Lung (tissue), 12 donors: ENCODE measurements around the gene NADK2. TPM values are rescaled to one million over a fixed set of nuclear protein-coding genes. Genes with fewer than 3 reads are reported as not detected.
A peak's percentile ranks its signal among the peaks of the same experiment; 100 is the strongest.

Experiments used
- ATAC-seq: fragments of 200-7000 bp; cut with Tn5 transposase; one replicate; pipeline ENCODE4 v1.9.1; 2020; ENCODE audit warnings: moderate number of reproducible peaks; ENCODE audit not compliant: insufficient read depth, low FRiP score
- DNase-seq, 3 donors: peaks; one replicate each; pipeline ENCODE4 v3.0.0-alpha.2; 2013 to 2017
- H3K27ac ChIP-seq, 2 donors: one replicate each; pipeline ENCODE4 v1.5.1; 2013; ENCODE audit warnings: mild to moderate bottlenecking in 2 of 2, moderate library complexity in 2 of 2, control low read depth in 1 of 2, inconsistent platforms in 1 of 2, low read depth in 1 of 2, low read length in 1 of 2
- H3K27me3 ChIP-seq, 3 donors: one replicate each; pipeline ENCODE4 v1.5.1; 2013; ENCODE audit warnings: low read length in 2 of 3; ENCODE audit not compliant: control insufficient read depth in 3 of 3, insufficient read depth in 3 of 3
- H3K36me3 ChIP-seq, 4 donors: one replicate each; pipeline ENCODE4 v1.5.1; 2013; ENCODE audit warnings: low read length in 4 of 4, mild to moderate bottlenecking in 1 of 4, moderate library complexity in 1 of 4; ENCODE audit not compliant: control insufficient read depth in 4 of 4, insufficient read depth in 4 of 4
- H3K4me1 ChIP-seq, 5 donors: one replicate each; pipeline ENCODE4 v1.5.1; 2013; ENCODE audit warnings: low read length in 5 of 5, mild to moderate bottlenecking in 2 of 5, moderate library complexity in 1 of 5; ENCODE audit not compliant: control insufficient read depth in 5 of 5, insufficient read depth in 5 of 5
- H3K4me3 ChIP-seq: one replicate; pipeline ENCODE4 v1.5.1; 2013; ENCODE audit warnings: mild to moderate bottlenecking, control low read depth, moderate library complexity
- H3K9ac ChIP-seq, 2 donors: one replicate each; pipeline ENCODE4 v1.5.1; 2013; ENCODE audit warnings: low read length in 2 of 2, control low read depth in 1 of 2; ENCODE audit not compliant: insufficient read depth in 1 of 2
- H3K9me3 ChIP-seq, 4 donors: one replicate each; pipeline ENCODE4 v1.5.1; 2013; ENCODE audit warnings: low read length in 3 of 4, mild to moderate bottlenecking in 1 of 4, moderate library complexity in 1 of 4; ENCODE audit not compliant: control insufficient read depth in 4 of 4, insufficient read depth in 3 of 4
- WGBS, 2 donors: extraction: QIAGEN DNeasy Blood & Tissue Kit; methylation state at CpG; one replicate each; pipeline ENCODE4 v1.1.7; 2013; 5-methylcytosine and 5-hydroxymethylcytosine counted together
- polyA plus RNA-seq, 2 donors: library from polyadenylated mRNA; stranded (reverse); fragments of 200-250 nt; gene quantifications; one replicate each; pipeline ENCODE4 v1.2.1, GENCODE V29; 2013
- total RNA-seq, 2 donors: library from RNA; depleted of rRNA in 1 of 2; stranded (reverse); fragments of >200 nt in 1 of 2; gene quantifications; one replicate each; pipeline ENCODE4 v1.2.1, GENCODE V29; 2014 to 2021
- TF ChIP-seq, protein P1 (sequence below): IDR thresholded peaks from 2 replicates; pipeline ENCODE4 v1.5.1; 2012; ENCODE audit warnings: mild to moderate bottlenecking; ENCODE audit errors: control extremely low read depth, extremely low read depth
- donor health status: control.
- donor health status: control.
- donor health status: Bipolar disorder and iron deficiency.
- donor health status: healthy.
- donor health status: DM: yes; HTN: yes; CAD: no.

Gene NADK2
- total and polyA plus RNA-seq, 4 donors, result 8.4 to 37.9 (median 16.2) TPM

DNA sequence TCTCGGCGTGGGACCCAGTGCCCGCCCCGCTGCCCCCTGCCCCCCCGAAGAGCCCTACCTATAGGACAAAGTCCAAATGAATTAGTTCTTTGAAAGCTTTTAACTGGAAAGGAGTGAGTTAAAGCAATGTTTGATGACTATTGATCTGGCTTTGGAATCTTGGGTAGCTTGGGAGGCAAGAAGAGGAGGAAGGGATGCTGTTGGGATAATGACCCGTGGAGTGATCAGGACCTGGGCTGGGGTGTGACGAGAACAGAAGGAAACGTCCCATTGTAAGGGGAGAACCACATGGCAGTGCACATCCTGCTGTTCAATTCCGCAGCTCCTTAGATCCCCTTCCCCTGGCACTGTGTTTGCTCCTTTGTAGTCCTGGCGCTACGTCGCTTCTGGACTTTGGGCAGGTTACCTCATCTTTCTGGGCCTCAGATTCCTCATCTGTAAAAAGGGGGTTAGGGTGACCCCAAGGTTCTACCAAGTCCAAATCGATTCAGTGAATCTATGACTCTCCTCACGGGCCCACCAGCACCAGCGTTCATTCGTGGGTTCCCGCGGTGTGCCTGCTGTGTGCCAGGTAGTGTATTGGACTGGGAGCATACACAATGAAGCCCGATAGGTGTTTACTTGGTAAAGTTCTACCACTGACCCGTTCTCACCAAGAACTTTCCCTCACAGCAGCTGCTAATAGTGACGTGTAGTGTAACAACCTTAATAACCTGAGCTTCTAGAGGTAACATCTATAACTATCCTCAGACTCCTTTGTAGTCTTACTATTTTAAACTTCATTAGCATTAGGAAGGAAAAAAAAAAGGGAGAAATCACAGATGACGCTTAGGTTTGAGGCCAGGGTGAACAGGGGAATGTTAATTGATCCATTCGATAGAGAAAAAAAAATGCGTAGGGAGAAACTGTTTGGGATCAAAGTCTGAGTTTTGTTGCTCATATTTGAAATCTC lies 1.1 kb upstream of the NADK2 start:
- peak overlapping the region; percentile 71 to 73 for H3K9ac ChIP-seq
- DNase-seq (peak; percentile 19 to 49 (median 20)), ATAC-seq (no peak)
- 62 to 68% methylated on average over 24 of the region's 24 CpGs for WGBS, 2 donors
- H3K9me3 ChIP-seq, result no peaks in the 10 kb centered on the region
- TF ChIP-seq, protein P1, sequence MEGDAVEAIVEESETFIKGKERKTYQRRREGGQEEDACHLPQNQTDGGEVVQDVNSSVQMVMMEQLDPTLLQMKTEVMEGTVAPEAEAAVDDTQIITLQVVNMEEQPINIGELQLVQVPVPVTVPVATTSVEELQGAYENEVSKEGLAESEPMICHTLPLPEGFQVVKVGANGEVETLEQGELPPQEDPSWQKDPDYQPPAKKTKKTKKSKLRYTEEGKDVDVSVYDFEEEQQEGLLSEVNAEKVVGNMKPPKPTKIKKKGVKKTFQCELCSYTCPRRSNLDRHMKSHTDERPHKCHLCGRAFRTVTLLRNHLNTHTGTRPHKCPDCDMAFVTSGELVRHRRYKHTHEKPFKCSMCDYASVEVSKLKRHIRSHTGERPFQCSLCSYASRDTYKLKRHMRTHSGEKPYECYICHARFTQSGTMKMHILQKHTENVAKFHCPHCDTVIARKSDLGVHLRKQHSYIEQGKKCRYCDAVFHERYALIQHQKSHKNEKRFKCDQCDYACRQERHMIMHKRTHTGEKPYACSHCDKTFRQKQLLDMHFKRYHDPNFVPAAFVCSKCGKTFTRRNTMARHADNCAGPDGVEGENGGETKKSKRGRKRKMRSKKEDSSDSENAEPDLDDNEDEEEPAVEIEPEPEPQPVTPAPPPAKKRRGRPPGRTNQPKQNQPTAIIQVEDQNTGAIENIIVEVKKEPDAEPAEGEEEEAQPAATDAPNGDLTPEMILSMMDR, result no peak
- peak overlapping the region; percentile 89 for H3K4me3 ChIP-seq
- peaks cover 2 to 30% (median 14%) of the 10 kb centered on the region in 5 donors for H3K4me1 ChIP-seq
- no peaks in the 10 kb centered on the region for H3K27me3 ChIP-seq
- H3K27ac ChIP-seq, result peak overlapping the region; percentile 94 to 99
- no peaks in the 10 kb centered on the region for H3K36me3 ChIP-seq

DNA sequence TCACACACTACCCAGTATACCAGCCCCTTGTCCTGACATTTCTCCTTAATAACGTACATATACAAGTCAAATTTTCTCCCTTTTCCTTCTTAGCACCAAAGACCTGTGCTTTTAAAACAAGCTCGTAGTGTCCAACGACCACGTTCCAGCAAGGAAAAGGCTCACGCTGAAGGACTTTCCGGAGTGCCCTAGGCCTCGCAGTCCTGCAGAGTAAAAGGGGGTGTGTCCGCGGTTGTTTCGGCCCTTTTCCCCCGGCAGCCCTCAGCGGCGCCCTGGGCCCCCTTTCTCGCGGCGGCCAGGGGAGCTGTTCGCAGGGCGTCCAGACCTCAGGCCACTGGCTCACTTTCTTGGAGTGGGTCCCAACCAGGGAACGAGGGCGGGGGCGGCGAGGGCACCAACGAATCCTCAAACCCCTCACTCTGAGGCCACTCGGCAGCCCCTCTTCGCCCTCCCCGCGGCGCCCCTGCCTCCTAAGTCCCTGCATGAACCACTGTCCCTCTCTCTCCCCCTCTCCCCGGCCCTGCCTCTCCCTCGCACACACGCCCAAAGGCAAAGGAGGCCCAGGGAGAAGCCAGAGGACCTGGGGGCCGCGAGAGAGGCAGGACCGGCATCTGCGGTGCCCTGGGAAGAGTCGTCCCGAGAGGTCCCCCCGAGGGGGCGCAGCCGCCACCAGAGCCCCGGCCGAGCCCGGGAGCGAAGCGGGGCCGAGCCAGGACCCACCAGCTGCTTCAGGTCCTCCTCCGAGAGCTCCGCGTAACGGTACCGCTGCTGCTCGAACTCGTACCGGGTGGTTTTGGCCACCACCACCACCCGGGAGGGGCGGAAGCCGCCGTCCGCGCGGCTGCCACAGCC lies 720 bp downstream of the NADK2 start:
- ATAC-seq (peak; percentile 46), DNase-seq (peak; percentile 82 to 87 (median 85))
- H3K4me1 ChIP-seq, result peaks cover 2 to 32% (median 18%) of the 10 kb centered on the region in 5 donors
- 1% methylated on average over 50 to 61 of the region's 61 CpGs for WGBS, 2 donors
- TF ChIP-seq, protein P1, result no peak
- H3K9me3 ChIP-seq, result no peaks in the 10 kb centered on the region
- peak overlapping the region; percentile 94 to 99 for H3K27ac ChIP-seq
- H3K9ac ChIP-seq, result peak overlapping the region; percentile 80 to 82
- H3K36me3 ChIP-seq, result no peaks in the 10 kb centered on the region
- peak overlapping the region; percentile 89 for H3K4me3 ChIP-seq
- no peaks in the 10 kb centered on the region for H3K27me3 ChIP-seq

DNA sequence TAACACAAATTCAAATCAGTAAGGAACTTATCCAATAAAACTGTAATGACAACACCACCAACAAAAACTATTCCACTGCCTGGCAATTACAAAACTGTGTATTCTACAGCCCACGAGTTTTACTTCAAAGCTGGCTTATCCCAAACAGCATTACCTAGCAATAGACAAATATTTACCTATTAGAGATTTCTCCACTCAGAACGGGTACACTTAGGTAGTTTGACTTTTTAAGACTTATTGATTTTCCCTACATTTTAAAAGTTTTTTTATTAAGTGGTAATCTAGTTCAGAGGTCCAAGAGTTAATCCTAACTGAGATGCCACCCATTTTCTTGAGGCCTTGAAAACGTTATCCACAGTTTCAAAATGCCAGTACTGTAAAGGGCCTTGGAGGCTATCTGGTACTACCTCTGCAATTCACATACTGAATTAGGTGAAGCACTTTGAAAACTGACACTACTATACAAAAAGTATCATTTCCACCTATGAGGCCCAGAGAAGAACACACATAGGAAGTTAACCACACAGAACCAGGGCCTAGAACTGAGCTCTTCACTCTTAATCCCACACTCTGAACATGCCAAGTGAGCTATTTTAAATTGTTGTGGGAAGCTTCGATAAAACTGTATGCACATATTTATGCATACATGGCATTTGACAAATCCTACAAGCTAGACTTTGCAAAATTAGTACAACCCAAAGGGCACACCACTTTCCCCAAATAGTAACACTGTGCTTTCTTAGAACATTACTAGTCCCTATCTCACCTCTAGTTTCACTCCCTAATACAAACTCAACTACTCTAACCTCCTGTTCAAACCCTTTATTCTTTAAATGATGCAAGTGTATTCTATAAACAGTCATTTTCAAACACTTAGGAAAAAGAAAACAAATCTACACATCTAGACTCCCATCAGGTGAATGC lies 2.1 kb downstream of the NADK2 start:
- no peaks in the 10 kb centered on the region for H3K27me3 ChIP-seq
- no peaks in the 10 kb centered on the region for H3K36me3 ChIP-seq
- H3K9ac ChIP-seq, result peak overlapping the region in 1 of 2 donors; percentile 82
- peak in 1 of 3 donors; percentile 9 for DNase-seq
- no peak overlapping the region for H3K4me3 ChIP-seq
- H3K27ac ChIP-seq, result peak overlapping the region in 1 of 2 donors; percentile 25
- TF ChIP-seq, protein P1, result no peak
- WGBS, 2 donors, result 47 to 69% methylated on average over 4 of the region's 4 CpGs
- peaks cover 2 to 32% (median 21%) of the 10 kb centered on the region in 5 donors for H3K4me1 ChIP-seq
- no peaks in the 10 kb centered on the region for H3K9me3 ChIP-seq
- no peak for ATAC-seq
